T-helper 1 cell (primary cell): ENCODE measurements around the gene CAVIN3.

ENCODE experiments used
- DNase-seq, 5 donors: peaks; one replicate each; pipeline ENCODE4 v3.0.0-alpha.2; 2012 to 2020
- total RNA-seq, 4 donors: gene quantifications; one replicate each; lab custom pipeline; 2026; lab: John Stamatoyannopoulos, UW

CAVIN3 gene
- 0 to 0.15 (median 0) reads per million in 4 donors for total RNA-seq

- peak in 1 of 5 donors; percentile 86 for DNase-seq
Observed at GRCh38 chr11:6320411-6321155, at the start of gene CAVIN3. TSS of gene CAVIN3 (minus strand) at chr11:6320501. CDS start at chr11:6320476, 25 bp downstream.

DNA sequence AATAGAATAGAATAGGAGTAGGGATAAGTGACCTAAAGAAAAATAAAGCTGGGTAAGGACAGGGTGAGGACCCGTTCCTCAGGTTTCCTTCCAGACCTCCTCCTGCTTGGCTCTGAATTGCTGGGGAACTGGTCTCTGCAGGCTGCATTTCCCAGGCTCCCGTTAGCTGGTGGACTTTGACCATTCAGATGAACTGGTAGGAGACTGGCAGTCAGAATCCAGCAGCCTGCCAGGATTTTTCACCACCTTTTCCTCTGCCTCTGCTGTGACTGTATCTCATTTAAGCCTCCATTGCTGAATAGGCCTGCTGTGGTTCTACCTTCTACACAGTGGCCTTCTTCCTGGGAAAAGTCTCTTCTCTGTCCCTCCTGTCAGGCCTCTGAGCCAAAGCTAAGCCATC lies 45.4 kb upstream of the CAVIN3 start:
- no peak for DNase-seq

DNA sequence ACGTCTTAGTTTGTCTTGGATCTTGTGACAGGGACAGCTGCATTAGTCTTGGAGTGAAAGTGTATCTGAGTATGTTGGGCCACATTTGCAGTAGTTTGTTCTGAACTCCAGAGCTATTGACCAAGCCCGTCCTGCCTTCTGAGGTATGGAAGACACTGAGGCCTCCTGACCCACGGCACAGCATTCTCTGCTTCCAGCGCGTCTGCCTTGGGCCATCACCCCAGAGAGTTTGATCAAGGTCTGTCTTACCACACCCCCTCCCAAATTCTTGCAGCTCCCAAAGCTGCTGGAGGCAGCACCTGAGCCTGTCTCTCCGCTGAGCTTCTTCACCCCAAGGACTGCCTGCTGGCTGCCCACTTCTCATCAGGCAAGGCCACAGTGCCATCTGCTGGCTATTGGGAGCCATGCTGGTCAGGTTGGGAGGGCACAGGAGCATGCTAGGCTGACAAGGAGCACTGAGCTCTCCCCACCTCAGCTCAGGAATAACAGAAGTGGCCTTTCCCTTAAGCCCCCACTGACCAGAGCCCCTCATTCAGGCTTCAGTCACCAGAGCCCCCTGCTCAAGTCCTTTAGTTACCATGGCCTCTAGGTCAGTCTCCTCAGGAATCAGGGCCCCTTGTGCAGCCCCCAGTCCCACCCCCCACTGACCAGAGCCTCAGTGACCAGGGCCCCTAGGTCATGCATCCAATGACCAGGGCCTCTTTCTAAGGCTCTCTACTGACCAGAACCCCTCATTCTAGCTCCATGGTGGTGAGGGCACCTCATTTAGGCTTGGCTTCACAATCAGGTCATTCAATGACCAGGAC lies 42.8 kb upstream of the CAVIN3 start:
- peak in 4 of 5 donors; percentile 33 to 68 (median 48) for DNase-seq

- no peak for DNase-seq
Observed at GRCh38 chr11:6362185-6362872, 42.0 kb upstream of the CAVIN3 start.

DNA sequence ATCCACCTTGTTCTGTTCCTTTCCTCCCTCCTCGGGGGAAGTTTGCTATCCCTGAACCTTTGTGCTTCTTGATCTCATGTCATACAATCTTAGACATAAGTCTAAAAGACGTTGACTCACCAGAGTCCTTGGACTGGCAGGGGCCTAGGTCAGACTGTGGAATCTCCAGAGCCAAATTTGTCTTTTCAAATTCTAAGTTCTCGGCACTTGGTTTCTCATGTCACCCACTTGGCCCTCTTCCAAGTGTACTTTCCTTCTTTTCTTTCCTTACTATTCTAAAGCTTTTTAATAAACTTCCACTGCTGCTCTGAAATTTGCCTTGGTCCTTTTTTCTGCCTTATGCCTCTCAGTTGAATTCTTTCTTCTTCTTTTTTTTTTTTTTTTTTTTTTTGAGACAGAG lies 39.9 kb upstream of the CAVIN3 start:
- DNase-seq, result no peak

GRCh38 chr11:6357222-6357621 lies 36.9 kb upstream of the CAVIN3 start:
- peak in 1 of 5 donors; percentile 21 for DNase-seq

GRCh38 chr11:6356503-6357055 lies 36.3 kb upstream of the CAVIN3 start:
- DNase-seq, result no peak

DNA sequence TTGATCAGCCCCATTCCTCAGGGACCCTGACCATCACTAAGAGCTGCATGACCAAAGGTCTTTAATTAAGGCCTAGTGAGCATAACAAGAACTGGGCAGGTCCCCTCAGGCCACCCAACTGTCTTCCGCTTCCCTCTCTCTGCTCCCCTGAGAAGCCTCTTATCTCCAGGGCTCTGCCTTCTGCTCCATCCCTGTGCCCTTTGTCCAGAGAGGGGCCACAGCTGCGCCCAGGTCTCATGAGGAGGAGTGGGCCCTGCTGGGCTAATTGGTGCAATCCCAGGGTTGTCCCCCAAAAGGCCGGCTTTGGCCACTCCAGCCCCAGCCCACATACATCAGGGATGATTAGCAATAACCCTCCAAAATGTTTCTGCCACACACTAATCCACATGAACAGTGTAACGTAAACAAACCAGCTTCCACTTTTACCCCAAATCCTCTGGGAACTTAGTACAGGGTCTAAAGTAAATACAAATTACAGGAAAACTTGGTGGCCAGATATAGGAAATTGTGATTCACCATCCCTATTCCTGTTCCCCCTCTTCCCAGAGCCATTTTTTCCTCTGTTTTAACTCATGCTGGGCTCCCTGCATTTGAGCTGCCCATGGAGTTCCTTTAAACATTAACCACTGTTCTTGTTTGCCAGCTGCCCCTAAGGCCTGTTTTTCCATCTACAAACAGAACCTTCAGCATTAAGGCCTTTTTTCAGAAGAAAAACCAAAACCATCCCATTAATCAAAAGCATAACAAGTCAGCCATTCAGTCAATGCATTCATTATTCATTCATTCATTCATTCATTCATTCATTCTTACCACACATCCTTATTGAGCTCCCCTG lies 34.6 kb upstream of the CAVIN3 start:
- no peak for DNase-seq

GRCh38 chr11:6353367-6353987 lies 33.2 kb upstream of the CAVIN3 start:
- peak in 4 of 5 donors; percentile 25 to 55 (median 39) for DNase-seq

- DNase-seq, result peak in 1 of 5 donors; percentile 45
Observed at GRCh38 chr11:6351782-6352382, 31.6 kb upstream of the CAVIN3 start.

GRCh38 chr11:6350486-6350885 lies 30.2 kb upstream of the CAVIN3 start:
- no peak for DNase-seq

- DNase-seq, result no peak
Observed at GRCh38 chr11:6350043-6350442, 29.7 kb upstream of the CAVIN3 start.

- DNase-seq, result no peak
Observed at GRCh38 chr11:6345366-6345765, 25.1 kb upstream of the CAVIN3 start.

GRCh38 chr11:6336293-6336692 lies 16.0 kb upstream of the CAVIN3 start:
- no peak for DNase-seq

DNA sequence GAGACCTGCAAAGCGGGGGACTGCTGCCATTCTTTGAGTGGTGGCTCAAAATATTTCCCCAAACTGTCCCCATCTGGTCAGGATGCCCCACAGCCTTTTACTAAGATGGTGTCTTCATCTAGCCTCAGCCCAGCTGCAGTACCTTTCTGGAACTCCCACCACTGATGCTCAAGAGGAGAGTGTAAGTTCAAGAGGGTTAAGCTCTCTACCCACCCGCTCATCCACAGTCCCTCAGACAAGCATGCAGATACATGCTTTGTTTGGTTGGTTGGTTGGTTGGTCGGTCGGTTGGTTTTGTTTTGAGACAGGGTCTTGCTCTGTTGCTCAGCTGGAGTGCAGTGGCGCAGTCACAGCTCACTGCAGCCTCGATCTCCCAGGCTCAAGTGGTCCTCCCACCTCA lies 14.5 kb upstream of the CAVIN3 start:
- no peak for DNase-seq

- DNase-seq, result no peak
Observed at GRCh38 chr11:6333095-6333494, 12.8 kb upstream of the CAVIN3 start.

DNA sequence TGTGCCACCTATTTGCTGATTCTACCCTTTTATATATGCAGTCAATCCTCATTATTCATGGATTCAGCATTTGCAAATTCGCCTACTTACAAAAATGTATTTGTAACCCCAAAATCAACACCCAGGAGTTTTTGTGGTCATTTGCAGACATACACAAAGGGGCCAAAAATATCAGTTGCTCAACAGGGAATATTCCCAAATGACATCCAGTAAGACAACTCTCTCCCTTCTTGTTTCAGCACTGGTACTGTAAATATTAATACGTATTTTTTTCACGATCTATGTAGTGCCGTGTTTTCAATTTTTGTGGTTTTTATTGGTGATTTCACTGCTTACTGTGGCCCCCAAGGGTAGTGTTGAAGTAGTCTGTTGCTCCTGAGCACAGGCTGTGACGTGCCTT lies 11.8 kb upstream of the CAVIN3 start:
- no peak for DNase-seq

DNA sequence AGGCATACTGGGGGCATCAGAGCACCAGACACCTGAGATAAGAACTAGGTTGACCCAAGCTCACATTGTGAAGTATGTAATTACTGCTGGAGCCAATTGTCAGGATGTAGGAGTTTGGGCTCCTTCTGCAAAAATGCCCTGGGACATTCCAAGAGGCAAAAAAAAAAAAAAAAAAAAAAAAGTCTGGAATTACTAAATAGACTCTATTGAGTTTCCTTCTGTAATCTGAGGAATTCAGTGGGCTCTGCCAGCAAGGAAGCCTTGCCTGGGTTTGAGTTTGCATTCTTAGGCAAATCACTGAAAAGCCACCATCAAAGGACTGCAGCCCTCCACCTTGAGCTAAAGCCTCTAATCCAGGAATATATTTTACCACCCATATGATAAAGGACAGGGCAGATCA lies 8.0 kb upstream of the CAVIN3 start:
- DNase-seq, result no peak

GRCh38 chr11:6327806-6328205 lies 7.5 kb upstream of the CAVIN3 start:
- no peak for DNase-seq

DNA sequence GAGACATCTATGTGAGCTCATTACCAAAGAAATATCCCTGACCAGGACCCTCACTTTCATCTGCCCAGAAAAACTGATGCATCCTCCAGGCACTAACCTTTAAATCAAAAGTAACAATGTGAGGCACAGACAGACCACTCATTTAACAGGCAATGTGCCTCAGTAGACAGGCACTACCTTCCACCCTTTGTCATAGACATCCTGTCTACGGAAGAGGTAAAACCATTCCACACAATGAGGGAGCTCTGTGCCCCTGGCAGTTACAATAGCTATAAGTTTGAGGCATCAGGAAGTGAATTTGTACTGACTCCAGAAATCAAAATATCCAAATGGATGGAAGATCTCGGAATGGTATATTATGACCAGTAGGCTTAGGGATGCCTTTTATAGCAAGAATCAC lies 6.7 kb upstream of the CAVIN3 start:
- no peak for DNase-seq

- no peak for DNase-seq
Observed at GRCh38 chr11:6326303-6326702, 6.0 kb upstream of the CAVIN3 start.
